Transverse colon (tissue), 4 donors: Measurements from ENCODE around the gene CERK.

Source experiments
- POLR2A ChIP-seq: fragments of 450-650 bp; IDR thresholded peaks from one replicate; pipeline ENCODE4 v1.6.1; 2016; ENCODE audit warnings: antibody characterized with exemption, mild to moderate bottlenecking, moderate library complexity
- POLR2AphosphoS5 ChIP-seq, 3 donors: sonication (generic); formaldehyde crosslinking; IDR thresholded peaks; one replicate each; pipeline ENCODE4 v1.6.1; 2016; ENCODE audit warnings: antibody characterized with exemption in 3 of 3
- TF ChIP-seq, protein P1 (sequence below), 5 experiments: fragments of 200-600 bp in 3 of 5; fragments of 450-650 bp in 2 of 5; sonication (generic) in 3 of 5; IDR thresholded peaks; 1 replicate in 2 of 5; 2 replicates in 3 of 5; pipeline ENCODE4 v1.5.1; 2016 to 2017; ENCODE audit warnings: antibody characterized with exemption in 5 of 5, inconsistent platforms in 3 of 5, mild to moderate bottlenecking in 2 of 5, moderate library complexity in 1 of 5

DNA sequence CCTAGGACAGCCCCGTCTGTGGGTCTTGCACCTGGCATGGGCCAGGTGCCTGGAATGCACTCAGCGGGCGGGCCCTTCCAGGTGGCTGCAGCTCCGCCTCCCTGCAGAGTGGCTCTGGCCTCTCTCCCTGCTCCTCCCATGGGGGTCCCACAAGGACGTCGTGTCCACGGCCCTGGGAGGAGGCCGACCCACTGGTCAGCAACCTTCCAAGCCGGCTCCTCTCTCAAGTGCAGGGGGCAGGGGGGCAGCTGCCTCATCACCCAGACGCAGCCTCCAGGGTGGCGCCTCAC lies 41.9 kb downstream of the CERK start:
- TF ChIP-seq, protein P1, sequence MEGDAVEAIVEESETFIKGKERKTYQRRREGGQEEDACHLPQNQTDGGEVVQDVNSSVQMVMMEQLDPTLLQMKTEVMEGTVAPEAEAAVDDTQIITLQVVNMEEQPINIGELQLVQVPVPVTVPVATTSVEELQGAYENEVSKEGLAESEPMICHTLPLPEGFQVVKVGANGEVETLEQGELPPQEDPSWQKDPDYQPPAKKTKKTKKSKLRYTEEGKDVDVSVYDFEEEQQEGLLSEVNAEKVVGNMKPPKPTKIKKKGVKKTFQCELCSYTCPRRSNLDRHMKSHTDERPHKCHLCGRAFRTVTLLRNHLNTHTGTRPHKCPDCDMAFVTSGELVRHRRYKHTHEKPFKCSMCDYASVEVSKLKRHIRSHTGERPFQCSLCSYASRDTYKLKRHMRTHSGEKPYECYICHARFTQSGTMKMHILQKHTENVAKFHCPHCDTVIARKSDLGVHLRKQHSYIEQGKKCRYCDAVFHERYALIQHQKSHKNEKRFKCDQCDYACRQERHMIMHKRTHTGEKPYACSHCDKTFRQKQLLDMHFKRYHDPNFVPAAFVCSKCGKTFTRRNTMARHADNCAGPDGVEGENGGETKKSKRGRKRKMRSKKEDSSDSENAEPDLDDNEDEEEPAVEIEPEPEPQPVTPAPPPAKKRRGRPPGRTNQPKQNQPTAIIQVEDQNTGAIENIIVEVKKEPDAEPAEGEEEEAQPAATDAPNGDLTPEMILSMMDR (IDR thresholded peaks at IDR 0.05), result no peak
- TF ChIP-seq POLR2A (no peak), POLR2AphosphoS5 (IDR thresholded peaks at IDR 0.05) (no peak)
